ENCODE data around the gene TGFBR3L. TPM values are rescaled to one million over a fixed set of nuclear protein-coding genes. Genes with fewer than 3 reads are reported as not detected.
"Not testable (repeated sequence)": the region's sequence is repeated elsewhere in the genome, so short reads cannot be mapped to it uniquely, and the experiment has no call there.

Gene TGFBR3L
- total RNA-seq, 4 donors from 2014 or later, result 1.5 to 3.7 (median 2.1) TPM; not detected in 1

DNA sequence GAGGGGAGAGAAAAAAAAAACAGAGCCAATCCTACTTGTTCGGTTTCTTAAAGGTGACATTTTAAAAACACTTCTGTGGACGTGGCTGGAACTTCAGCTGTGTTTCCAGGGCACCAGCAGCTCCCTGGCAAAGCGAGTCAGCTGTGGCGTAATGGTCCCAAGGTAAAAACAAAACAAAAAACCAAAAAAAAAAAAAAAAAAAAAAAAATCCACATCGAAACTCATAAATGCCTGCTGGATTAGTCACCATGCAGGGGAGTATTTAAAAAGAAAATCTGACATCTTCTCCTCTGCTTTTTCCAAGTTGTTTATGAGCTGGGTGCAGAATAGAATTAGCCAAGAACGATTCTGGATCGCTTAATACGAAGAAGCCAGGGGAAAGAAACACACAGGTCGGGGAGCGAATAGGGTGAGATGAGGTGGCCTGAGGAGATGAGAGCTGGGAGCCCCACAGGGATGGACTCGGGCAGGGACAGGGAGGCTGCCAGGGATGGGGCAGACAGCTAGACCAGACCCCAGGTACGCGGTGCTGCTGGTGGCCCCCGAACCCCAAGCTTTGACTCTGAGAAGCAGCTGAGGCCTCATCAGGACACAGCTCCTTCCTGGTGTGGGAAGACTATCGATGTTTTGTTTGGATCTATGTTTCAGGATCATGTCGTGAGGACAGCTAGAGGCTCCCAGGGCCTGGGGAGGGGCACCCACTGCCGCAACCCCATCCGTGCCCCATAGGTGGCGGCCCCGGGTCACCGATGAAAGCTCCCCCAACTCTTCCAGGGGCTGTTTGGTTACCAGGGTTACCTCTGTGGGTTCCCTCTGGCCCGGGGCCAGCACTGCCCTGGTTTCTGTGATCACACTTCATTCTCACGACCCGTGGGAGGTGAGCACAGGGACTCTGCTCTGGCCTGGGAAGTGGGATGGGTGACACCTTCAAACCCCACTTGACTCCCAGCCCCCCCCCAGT lies 14.4 kb downstream of the TGFBR3L start:
- no peak for DNase-seq (ENCODE audit: low spot score in 2 of 2)
- 23 to 39% methylated on average over 24 of the region's 24 CpGs for WGBS, 2 donors
- TF ChIP-seq, protein P1, sequence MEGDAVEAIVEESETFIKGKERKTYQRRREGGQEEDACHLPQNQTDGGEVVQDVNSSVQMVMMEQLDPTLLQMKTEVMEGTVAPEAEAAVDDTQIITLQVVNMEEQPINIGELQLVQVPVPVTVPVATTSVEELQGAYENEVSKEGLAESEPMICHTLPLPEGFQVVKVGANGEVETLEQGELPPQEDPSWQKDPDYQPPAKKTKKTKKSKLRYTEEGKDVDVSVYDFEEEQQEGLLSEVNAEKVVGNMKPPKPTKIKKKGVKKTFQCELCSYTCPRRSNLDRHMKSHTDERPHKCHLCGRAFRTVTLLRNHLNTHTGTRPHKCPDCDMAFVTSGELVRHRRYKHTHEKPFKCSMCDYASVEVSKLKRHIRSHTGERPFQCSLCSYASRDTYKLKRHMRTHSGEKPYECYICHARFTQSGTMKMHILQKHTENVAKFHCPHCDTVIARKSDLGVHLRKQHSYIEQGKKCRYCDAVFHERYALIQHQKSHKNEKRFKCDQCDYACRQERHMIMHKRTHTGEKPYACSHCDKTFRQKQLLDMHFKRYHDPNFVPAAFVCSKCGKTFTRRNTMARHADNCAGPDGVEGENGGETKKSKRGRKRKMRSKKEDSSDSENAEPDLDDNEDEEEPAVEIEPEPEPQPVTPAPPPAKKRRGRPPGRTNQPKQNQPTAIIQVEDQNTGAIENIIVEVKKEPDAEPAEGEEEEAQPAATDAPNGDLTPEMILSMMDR (IDR thresholded peaks at IDR 0.05), result no peak
- TF ChIP-seq POLR2A (IDR thresholded peaks at IDR 0.05), result no peak
- no peak overlapping the region for H3K4me3 ChIP-seq (ENCODE audit: low read depth, poor library complexity, severe bottlenecking)
- intact Hi-C loops (cut with DNase I; ENCODE audit: low total_unique reads), result loop anchor here (5.0 kb wide), 1 partner anchor 77 kb away; no protein-coding TSS in a partner anchor

DNA sequence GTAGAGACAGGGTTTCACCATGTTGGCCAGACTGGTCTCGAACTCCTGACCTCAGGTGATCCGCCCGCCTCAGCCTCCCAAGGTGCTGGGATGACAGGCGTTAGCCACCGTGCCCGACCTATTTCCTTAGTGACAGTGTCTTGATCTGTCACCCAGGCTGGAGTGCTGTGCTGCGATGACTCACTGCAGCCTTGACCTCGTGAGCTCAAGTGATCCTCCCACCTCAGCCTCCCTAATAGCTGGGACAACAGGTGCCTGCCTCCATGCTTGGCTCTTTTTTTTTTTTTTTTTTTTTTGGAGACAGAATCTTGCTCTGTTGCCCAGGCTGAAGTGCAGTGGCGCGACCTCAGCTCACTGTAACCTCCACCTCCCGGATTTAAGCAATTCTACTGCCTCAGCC lies 15.4 kb downstream of the TGFBR3L start:
- intact Hi-C loops (cut with DNase I; ENCODE audit: low total_unique reads); H3K4me3 ChIP-seq (ENCODE audit: low read depth, poor library complexity, severe bottlenecking); DNase-seq (ENCODE audit: low spot score in 2 of 2): not testable (repeated sequence)
- WGBS, 2 donors, result 81 to 89% methylated on average over 9 to 11 of the region's 11 CpGs

DNA sequence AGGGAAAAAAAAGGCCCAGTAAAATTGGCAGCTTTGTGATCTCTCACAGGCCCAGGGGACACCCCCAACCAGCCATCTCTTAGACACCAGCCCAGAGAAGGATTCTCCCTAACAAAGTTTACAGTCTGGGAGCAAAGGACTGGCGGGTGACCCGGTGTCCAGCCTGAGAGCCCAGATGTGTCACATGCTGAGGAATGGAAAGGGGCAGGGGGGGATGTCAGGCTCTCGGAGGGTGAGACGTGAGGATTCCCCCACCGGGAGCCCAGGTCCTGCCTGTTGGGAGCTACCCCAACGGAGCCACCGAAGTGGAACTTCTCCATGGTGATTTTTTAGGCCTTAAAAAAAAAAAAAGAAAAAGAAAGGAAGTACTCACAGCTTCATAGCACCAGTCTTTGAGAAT lies 16.1 kb downstream of the TGFBR3L start:
- no peak for DNase-seq (ENCODE audit: low spot score in 2 of 2)
- intact Hi-C loops (cut with DNase I; ENCODE audit: low total_unique reads), result no loop called here
- no peak for TF ChIP-seq POLR2A (IDR thresholded peaks at IDR 0.05)
- TF ChIP-seq, protein P1 (IDR thresholded peaks at IDR 0.05), result no peak
- no peak overlapping the region for H3K4me3 ChIP-seq (ENCODE audit: low read depth, poor library complexity, severe bottlenecking)
- WGBS, 2 donors, result 75 to 92% methylated on average over 7 of the region's 7 CpGs

DNA sequence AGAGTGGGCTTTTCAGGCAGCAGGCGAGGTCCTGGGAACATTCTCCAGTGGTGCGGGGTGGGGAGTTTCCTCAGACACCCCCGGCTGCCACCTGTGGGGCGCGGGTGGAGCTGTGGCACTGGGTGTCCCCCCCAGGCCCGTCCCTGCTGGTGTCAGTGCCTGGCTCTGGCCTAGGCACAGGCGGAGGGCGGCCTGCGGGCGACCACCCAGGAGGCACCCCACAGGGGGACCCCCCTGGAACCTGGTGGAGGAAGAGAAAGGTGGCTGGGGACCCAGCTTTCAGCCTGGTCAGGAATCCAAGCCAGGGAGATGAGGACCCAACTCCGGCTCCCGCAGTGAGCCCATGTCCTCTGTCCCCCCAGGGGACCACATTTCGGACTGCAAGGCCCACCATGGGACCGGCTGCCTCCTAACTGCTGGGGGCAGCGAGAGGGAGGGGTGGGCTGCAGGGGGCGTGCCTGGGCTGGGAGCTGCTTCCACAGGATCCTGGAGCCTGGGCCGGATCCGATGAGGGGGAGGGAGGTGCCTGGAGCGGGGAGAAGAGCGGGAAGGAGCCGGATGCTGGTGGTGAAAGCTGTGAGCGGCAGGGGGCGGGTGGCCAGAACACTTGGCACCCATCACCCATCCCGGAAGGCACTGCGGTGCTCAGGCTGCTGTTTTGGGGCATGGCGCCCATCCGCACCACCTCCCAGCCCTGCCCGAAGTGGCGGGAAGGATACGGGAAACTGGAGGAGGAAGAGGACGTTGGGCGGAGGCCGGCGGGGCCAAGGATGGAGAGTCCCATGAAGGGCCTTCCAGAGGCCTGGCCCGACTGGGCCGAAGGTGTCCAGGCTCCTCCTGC lies 16.8 kb downstream of the TGFBR3L start:
- DNase-seq (ENCODE audit: low spot score in 2 of 2), result no peak
- 83 to 87% methylated on average over 32 to 36 of the region's 36 CpGs for WGBS, 2 donors
- no peak overlapping the region for H3K4me3 ChIP-seq (ENCODE audit: low read depth, poor library complexity, severe bottlenecking)
- intact Hi-C loops (cut with DNase I; ENCODE audit: low total_unique reads), result no loop called here
- no peak for TF ChIP-seq POLR2A (IDR thresholded peaks at IDR 0.05)
- TF ChIP-seq, protein P1 (IDR thresholded peaks at IDR 0.05), result no peak

GRCh38 chr19:7932276-7932929 lies 17.8 kb downstream of the TGFBR3L start:
- 92 to 94% methylated on average over 26 to 31 of the region's 32 CpGs for WGBS, 2 donors
- no peak overlapping the region for H3K4me3 ChIP-seq (ENCODE audit: low read depth, poor library complexity, severe bottlenecking)
- TF ChIP-seq, protein P1 (IDR thresholded peaks at IDR 0.05), result no peak
- TF ChIP-seq POLR2A (IDR thresholded peaks at IDR 0.05), result no peak
- DNase-seq (ENCODE audit: low spot score in 2 of 2), result no peak
- intact Hi-C loops (cut with DNase I; ENCODE audit: low total_unique reads), result no loop called here
